HEK293T (cell line): Measurements from ENCODE around the gene STXBP4.
"Not testable (repeated sequence)": the region's sequence is repeated elsewhere in the genome, so short reads cannot be mapped to it uniquely, and the experiment has no call there.

ENCODE experiments used
- CTCF ChIA-PET: fragments of 350-600 bp; formaldehyde crosslinking; extraction: SDS; loops from one replicate; lab custom pipeline; 2021; ENCODE audit warnings: antibody characterized with exemption, inconsistent platforms; lab: Yijun Ruan, JAX
- POLR2A ChIA-PET: fragments of 350-600 bp; formaldehyde crosslinking; extraction: SDS; loops from one replicate; lab custom pipeline; 2020; ENCODE audit warnings: antibody characterized with exemption, inconsistent platforms; lab: Yijun Ruan, JAX
- DNase-seq: peaks from one replicate; pipeline ENCODE4 v3.0.0; 2012; ENCODE audit warnings: mixed read lengths; ENCODE audit errors: extremely low spot score
- ARNT ChIP-seq: fragments of 450-650 bp; IDR thresholded peaks from 2 replicates; pipeline ENCODE4 v1.6.1; 2017; ENCODE audit warnings: mild to moderate bottlenecking
- BHLHE40 ChIP-seq: fragments of 450-650 bp; IDR thresholded peaks from 2 replicates; pipeline ENCODE4 v1.6.1; 2016; ENCODE audit warnings: mild to moderate bottlenecking, moderate library complexity, borderline replicate concordance
- CTBP1 ChIP-seq: fragments of 450-650 bp; IDR thresholded peaks from 2 replicates; pipeline ENCODE4 v1.6.1; 2016; ENCODE audit warnings: borderline replicate concordance
- ELF4 ChIP-seq: fragments of 450-650 bp; IDR thresholded peaks from 2 replicates; pipeline ENCODE4 v1.6.1; 2017; ENCODE audit warnings: antibody characterized with exemption
- FOXA1 ChIP-seq: fragments of 450-650 bp; IDR thresholded peaks from 2 replicates; pipeline ENCODE4 v1.6.1; 2016; ENCODE audit warnings: mild to moderate bottlenecking
- FOXK2 ChIP-seq: fragments of 450-650 bp; IDR thresholded peaks from 2 replicates; pipeline ENCODE4 v1.6.1; 2016; ENCODE audit warnings: mild to moderate bottlenecking
- FOXM1 ChIP-seq: fragments of 450-650 bp; IDR thresholded peaks from 2 replicates; pipeline ENCODE4 v1.6.1; 2017; ENCODE audit warnings: mild to moderate bottlenecking, borderline replicate concordance
- HDGF ChIP-seq: fragments of 450-650 bp; IDR thresholded peaks from 2 replicates; pipeline ENCODE4 v1.6.1; 2017; ENCODE audit warnings: antibody characterized with exemption, borderline replicate concordance
- L3MBTL2 ChIP-seq: fragments of 450-650 bp; conservative IDR thresholded peaks from 2 replicates; pipeline ENCODE4 v1.6.1; 2016; ENCODE audit warnings: mild to moderate bottlenecking
- LEF1 ChIP-seq: fragments of 450-650 bp; IDR thresholded peaks from 2 replicates; pipeline ENCODE4 v1.6.1; 2017; ENCODE audit warnings: mild to moderate bottlenecking, borderline replicate concordance
- NFRKB ChIP-seq: fragments of 450-650 bp; IDR thresholded peaks from 2 replicates; pipeline ENCODE4 v1.6.1; 2016; ENCODE audit warnings: mild to moderate bottlenecking, moderate library complexity
- SP1 ChIP-seq: fragments of 450-650 bp; IDR thresholded peaks from 2 replicates; pipeline ENCODE4 v1.6.1; 2017
- SUZ12 ChIP-seq: fragments of 450-650 bp; IDR thresholded peaks from 2 replicates; pipeline ENCODE4 v1.6.1; 2016; ENCODE audit warnings: mild to moderate bottlenecking
- TARDBP ChIP-seq: fragments of 450-650 bp; IDR thresholded peaks from 2 replicates; pipeline ENCODE4 v1.6.1; 2016
- ZNF384 ChIP-seq: fragments of 450-650 bp; IDR thresholded peaks from 2 replicates; pipeline ENCODE4 v1.6.1; 2016
- TF ChIP-seq, protein P1 (sequence below): fragments of 450-650 bp; IDR thresholded peaks from 2 replicates; pipeline ENCODE4 v1.6.1; 2016

STXBP4 gene

DNA sequence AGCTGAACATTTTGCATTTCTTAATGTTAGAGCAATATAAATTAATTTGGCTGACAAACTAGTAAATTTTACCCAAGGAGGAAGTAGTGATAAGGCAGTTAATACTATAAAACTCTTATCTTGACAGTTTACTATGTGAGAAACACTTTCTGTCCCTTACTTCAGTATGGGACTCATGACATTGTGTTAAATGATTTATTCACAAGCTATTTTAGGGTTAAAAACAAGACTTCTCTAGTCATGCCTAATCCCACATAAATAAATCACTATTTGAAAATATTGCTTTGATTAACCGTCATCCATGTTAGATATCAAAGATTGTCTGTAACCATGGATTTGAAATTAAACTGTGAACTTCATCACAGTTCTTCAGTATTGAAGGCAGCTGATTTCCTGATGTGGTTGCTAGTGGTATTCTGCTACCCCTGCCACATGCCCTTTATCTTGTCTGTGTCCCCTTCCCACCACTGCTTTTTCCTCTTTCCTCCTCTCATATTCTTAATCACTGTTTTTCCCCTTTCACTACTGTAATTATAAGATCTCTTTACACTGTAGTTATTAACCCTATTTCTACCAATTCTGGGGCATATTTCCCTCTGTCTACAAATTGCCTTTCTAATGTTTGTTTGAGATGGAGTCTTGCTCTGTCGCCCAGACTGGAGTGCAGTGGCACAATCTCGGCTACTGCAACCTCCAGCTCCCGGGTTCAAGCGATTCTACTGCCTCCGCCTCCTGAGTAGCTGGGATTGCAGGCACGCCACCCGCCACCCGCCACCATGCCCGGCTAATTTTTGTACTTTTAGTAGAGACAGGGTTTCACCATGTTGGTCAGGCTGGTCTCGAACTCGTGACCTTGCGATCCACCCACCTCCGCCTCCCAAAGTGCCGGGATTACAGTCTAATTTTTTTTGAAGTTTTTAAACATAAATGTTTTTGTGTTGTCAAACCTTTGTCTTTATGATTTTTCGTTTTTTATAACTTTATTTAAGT, 95.6 kb downstream of the STXBP4 start:
- no peak for TF ChIP-seq L3MBTL2
- no peak for TF ChIP-seq NFRKB
- TF ChIP-seq FOXA1: no peak
- no peak for TF ChIP-seq ZNF384
- TF ChIP-seq HDGF: no peak
- no peak for DNase-seq
- ChIA-PET POLR2A (no interaction called here), CTCF (no interaction called here)

DNA sequence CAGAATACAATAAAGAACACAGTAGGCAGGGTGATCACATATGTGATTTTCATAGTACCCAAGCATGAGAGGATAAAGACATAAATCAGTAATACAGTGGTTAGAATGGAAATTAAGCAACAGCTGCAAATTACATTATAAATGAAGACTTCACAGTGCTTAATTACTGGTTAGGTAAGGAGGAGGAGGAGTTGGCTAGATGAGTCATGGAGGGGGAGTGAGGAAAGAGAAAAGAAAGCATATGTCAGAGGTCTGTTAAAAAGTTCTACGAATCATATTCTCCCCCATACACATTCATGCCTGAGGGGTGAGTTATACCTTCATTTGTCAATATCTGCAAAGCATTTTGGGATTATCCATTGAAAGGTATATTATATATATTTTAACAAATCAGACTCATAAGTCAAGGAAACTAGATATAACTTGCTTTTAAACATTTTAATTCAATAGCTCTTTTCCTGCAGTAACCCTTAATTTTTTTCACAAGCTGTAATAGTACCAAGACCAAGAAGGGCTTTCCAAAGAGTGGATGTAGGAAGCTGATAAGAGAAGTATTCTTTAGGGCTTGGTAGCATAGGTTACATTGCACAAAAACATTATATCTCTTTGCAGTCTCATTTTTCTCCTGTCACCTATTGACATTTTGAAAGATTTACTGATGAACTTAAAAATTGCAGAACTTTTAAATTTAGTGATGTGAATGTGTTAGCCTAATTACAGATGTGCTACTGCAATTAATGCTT, 99.3 kb downstream of the STXBP4 start:
- ChIA-PET CTCF (interaction anchor here (0.6 kb wide), 1 partner anchor 99 kb away, joined by 3 read pairs; no protein-coding TSS in a partner anchor), POLR2A (no interaction called here)
- no peak for DNase-seq
- TF ChIP-seq FOXA1 (no peak), CTBP1 (no peak), FOXK2 (no peak), SUZ12 (no peak), BHLHE40 (no peak), ELF4 (no peak), HDGF (no peak), NFRKB (no peak), SP1 (no peak), TARDBP (no peak), L3MBTL2 (no peak), ZNF384 (no peak), ARNT (no peak), FOXM1 (no peak), LEF1 (no peak)
- TF ChIP-seq, protein P1, sequence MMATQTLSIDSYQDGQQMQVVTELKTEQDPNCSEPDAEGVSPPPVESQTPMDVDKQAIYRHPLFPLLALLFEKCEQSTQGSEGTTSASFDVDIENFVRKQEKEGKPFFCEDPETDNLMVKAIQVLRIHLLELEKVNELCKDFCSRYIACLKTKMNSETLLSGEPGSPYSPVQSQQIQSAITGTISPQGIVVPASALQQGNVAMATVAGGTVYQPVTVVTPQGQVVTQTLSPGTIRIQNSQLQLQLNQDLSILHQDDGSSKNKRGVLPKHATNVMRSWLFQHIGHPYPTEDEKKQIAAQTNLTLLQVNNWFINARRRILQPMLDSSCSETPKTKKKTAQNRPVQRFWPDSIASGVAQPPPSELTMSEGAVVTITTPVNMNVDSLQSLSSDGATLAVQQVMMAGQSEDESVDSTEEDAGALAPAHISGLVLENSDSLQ: no peak

DNA sequence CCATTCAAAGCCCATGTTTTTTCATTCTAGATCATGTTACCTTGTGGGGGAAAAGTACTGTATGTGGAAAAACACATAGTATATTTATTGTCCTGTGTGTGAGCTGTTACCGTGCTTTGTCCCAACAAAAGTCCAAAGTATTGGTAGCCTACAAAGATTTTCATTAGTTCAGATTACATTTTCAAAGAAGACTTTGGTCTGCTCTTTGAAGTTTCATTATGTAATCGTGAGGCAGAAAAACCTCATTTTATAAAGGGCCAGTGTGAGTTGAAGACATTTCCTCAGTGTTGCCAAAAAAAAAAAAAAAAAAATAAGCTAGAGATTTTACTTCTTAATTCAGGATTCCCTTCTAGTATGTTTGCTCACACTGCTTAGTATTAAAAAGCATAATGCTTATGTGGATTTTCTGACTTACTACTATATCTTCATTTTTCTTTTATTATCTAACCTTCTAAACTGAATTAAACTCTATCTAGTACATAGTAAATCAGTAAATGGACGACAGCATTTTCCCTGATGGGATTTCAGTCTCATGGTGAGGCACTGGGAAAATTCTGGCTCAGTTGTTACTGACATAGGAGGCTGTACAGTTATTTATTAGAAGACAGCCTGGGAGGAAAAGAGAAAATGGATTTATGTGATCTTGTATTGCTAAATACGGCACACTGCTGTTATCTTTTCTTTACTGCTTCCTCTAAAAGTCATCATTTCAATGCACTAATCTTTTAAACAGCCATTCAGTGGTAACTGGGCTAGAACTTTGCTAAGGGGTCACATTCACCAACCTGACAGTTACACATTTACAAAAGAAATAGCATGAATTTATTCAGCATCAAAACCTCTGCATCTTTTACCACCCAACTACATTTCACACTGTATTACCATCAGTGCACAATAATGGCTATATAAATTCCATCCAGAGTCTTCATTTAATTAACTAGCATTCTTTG, 100.6 kb downstream of the STXBP4 start:
- POLR2A ChIA-PET: no interaction called here
- no peak for DNase-seq
- CTCF ChIA-PET: no interaction called here
- no peak for TF ChIP-seq BHLHE40
- TF ChIP-seq FOXK2: no peak
- TF ChIP-seq SUZ12: no peak

DNA sequence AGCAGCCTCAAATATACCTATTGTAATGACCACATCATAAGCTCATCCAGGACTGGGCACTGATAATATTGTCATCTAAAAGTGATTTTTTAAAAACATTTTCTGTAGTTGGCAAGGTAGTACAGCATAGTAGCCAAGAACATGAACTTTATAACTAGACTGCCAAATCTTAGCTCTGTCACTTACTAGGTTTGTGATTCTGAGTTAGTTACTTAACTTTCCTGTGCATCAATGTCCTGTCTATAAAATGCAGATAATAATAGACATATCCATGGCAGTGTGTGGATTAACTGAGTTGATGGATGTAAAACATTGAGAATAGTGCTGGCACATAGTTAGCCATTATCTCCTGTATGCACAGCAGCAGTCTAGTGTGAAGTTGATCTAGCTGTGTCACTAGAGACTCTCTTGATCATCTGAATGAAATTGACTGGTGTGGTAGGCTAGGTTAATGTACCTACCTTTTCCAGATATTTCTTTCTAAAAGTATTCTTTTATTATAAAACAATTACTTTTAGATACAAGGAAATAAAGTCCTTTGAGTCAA, 101.5 kb downstream of the STXBP4 start:
- POLR2A ChIA-PET: no interaction called here
- no peak for DNase-seq
- TF ChIP-seq L3MBTL2 (no peak), FOXK2 (no peak), NFRKB (no peak), HDGF (no peak)
- CTCF ChIA-PET: no interaction called here

DNA sequence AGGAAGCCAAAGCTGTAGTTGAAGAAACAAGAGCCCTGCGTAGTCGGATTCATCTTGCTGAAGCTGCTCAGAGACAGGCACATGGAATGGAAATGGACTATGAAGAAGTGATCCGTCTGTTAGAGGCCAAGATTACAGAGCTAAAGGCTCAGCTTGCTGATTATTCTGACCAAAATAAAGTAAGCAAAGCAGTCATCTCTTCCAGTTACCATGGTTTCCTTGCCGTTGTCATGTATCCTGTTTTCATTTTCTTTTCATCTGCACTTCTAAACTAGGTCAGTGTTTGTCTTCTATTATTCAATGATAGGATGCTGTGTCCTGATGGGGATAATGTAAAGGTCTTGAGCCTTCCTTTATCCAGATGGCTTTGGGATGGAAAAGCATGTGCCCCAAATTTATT, 104.3 kb downstream of the STXBP4 start:
- no peak for DNase-seq
- ChIA-PET CTCF (no interaction called here), POLR2A (interaction anchor here (0.5 kb wide), 1 partner anchor 38 kb away, joined by 3 read pairs; no protein-coding TSS in a partner anchor)
- TF ChIP-seq LEF1 (no peak), ELF4 (no peak), CTBP1 (no peak), TARDBP (no peak), SP1 (no peak), FOXA1 (no peak), ZNF384 (no peak), FOXM1 (no peak)

DNA sequence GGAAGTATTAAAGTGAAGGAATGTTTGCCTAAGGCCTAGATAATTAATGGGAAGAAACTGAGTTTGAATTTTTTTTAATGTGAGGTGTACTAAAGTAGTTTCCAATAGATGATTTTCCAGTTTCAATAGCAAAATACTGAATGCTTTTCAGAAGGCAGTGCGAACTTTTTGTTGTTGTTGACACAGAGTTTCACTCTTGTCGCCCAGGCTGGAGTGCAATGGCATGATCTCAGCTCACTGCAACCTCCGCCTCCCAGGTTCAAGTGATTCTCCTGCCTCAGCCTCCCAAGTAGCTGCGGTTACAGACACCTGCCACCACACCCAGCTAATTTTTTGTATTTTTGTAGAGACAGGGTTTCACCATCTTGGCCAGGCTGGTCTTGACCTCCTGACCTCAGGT, 104.9 kb downstream of the STXBP4 start:
- CTCF ChIA-PET, DNase-seq: not testable (repeated sequence)
- POLR2A ChIA-PET: interaction anchor here (0.5 kb wide), 1 partner anchor 37 kb away, joined by 3 read pairs; no protein-coding TSS in a partner anchor

DNA sequence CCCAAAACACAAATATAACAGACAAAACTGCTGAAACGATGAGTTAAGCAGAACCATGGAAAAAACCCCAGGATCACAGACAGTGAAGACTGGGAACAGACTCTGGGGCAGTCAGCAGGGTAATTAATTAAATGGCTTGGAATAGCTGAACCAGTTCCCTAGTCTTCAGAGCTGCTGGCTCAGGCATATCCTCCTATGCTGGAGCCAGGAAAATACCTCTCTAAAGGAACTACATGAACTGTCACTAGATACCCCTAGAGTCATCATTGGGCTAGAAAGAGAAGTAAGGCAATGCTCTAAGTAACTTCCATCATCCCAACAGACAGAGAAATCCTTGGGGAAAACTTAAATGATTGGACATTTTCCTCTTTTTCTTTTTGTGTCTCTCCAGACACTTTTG, 113.0 kb downstream of the STXBP4 start:
- TF ChIP-seq ZNF384 (no peak), ELF4 (no peak), NFRKB (no peak)
- DNase-seq: no peak
- CTCF ChIA-PET: no interaction called here
- POLR2A ChIA-PET: no interaction called here
